ENCODE measurements around the gene LYRM4. TPM values are rescaled to one million over a fixed set of nuclear protein-coding genes. Genes with fewer than 3 reads are reported as not detected.

The LYRM4 gene
- total RNA-seq, 1 experiment from 2014 or later: 52.8 TPM

DNA sequence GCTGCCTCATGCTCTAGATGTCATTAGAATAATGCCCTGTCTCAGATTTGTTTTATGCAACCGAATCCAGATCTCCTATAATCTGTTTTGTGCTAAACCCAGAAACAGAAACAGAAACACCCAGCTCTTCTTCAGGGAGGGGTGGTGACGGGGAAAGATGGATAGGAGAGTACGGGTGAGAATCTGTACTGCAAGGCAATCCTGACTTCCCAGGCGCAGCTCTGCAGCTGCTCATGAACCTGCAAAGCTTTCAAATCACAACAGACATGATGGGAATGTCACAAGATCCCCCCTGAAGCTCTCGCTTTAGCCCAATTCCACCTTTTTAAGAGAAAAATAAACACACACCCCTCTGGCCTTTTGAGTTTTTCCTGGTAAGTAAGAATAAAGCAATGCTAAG lies 104.1 kb downstream of the LYRM4 start:
- POLR2A ChIA-PET: no interaction called here

DNA sequence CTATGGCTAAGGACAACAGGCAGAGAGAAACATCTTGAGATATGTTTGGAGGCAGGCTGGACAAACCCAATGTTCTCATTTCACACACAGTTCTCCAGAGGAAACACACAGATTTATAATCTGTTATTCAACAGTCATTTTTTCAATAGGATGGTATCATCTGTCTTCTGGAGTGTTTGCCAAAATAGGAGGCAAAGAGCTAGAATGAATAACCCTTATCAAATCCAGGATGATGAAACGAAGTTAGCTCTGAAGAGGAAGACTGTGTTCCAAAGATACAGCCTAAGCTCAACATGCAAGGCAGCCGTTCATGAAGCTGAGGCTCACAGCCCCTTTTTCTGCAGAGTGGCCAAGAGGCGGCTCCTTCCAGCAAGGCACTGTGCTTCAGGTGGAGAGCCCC lies 104.8 kb downstream of the LYRM4 start:
- H3K36me3 Mint-ChIP-seq (ENCODE audit: insufficient read depth, unreplicated experiment): no peaks in the 10 kb centered on the region

More for the DNA sequence above, 104.1 kb downstream of the LYRM4 start:
- no peak for DNase-seq
- Histone ChIP-seq H3K36me3 (ENCODE audit: control insufficient read depth, insufficient read depth, low read length) (no peaks in the 10 kb centered on the region), H3K9me3 (no peaks in the 10 kb centered on the region), H3K4me3 (ENCODE audit: low read depth, low read length) (no peak overlapping the region), H3K27me3 (replicated peaks; ENCODE audit: control insufficient read depth, insufficient read depth, low read length) (no peaks in the 10 kb centered on the region; the same call in 1 of the 2 replicates), H3K4me1 (no peaks in the 10 kb centered on the region)
- Mint-ChIP-seq H3K4me1 (ENCODE audit: low read depth, unreplicated experiment) (peaks cover 12% of the 10 kb centered on the region), H3K36me3 (ENCODE audit: insufficient read depth, unreplicated experiment) (no peaks in the 10 kb centered on the region), H3K4me3 (ENCODE audit: unreplicated experiment) (no peak overlapping the region), H3K27me3 (ENCODE audit: insufficient read depth, unreplicated experiment) (no peaks in the 10 kb centered on the region), H3K9me3 (ENCODE audit: unreplicated experiment) (no peaks in the 10 kb centered on the region), H3K27ac (ENCODE audit: unreplicated experiment) (no peak overlapping the region)
- intact Hi-C loops (cut with micrococcal nuclease; ENCODE audit: unreplicated experiment): no loop called here
- CTCF ChIA-PET: interaction anchor here (0.6 kb wide), 1 partner anchor 339 kb away, joined by 3 read pairs; no protein-coding TSS in a partner anchor
- BruUV-seq (replicated peaks): no TSS peak
- TF ChIP-seq, protein P1, sequence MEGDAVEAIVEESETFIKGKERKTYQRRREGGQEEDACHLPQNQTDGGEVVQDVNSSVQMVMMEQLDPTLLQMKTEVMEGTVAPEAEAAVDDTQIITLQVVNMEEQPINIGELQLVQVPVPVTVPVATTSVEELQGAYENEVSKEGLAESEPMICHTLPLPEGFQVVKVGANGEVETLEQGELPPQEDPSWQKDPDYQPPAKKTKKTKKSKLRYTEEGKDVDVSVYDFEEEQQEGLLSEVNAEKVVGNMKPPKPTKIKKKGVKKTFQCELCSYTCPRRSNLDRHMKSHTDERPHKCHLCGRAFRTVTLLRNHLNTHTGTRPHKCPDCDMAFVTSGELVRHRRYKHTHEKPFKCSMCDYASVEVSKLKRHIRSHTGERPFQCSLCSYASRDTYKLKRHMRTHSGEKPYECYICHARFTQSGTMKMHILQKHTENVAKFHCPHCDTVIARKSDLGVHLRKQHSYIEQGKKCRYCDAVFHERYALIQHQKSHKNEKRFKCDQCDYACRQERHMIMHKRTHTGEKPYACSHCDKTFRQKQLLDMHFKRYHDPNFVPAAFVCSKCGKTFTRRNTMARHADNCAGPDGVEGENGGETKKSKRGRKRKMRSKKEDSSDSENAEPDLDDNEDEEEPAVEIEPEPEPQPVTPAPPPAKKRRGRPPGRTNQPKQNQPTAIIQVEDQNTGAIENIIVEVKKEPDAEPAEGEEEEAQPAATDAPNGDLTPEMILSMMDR (IDR thresholded peaks at IDR 0.05; ENCODE audit: insufficient read depth in 1 of 2, low read depth in 1 of 2, low read length in 1 of 2, severe bottlenecking in 1 of 2, unreplicated experiment in 1 of 2): no peak

DNA sequence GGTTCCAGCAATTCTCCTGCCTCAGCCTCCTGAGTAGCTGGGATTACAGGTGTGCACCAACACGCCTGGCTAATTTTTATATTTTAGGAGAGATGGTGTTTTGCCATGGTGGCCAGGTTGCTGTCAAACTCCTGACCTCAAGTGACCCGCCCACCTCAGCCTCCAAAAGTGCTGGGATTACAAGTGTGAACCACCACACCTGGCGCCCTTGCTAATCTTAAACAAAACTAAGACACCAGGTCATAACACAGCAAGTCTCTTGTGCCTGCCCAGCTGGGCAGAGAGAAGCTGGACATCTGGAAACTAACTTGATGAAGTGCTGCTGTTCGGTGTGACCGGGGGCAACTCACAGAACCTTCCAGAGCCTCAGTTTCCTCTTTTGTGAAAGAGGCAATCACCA lies 107.6 kb downstream of the LYRM4 start:
- POLR2A ChIA-PET: no interaction called here

More for the DNA sequence above, 104.8 kb downstream of the LYRM4 start:
- DNase-seq: no peak
- POLR2A ChIA-PET: no interaction called here
- Mint-ChIP-seq H3K4me3 (ENCODE audit: unreplicated experiment) (no peak overlapping the region), H3K27ac (ENCODE audit: unreplicated experiment) (no peak overlapping the region), H3K27me3 (ENCODE audit: insufficient read depth, unreplicated experiment) (no peaks in the 10 kb centered on the region), H3K9me3 (ENCODE audit: unreplicated experiment) (no peaks in the 10 kb centered on the region), H3K4me1 (ENCODE audit: low read depth, unreplicated experiment) (peaks cover 12% of the 10 kb centered on the region)
- H3K4me3 ChIP-seq (ENCODE audit: low read depth, low read length): no peak overlapping the region
- intact Hi-C loops (cut with micrococcal nuclease; ENCODE audit: unreplicated experiment): no loop called here
- no TSS peak for BruUV-seq (replicated peaks)
- H3K4me1 ChIP-seq: no peaks in the 10 kb centered on the region
- no peaks in the 10 kb centered on the region; the same call in 1 of the 2 replicates for H3K27me3 ChIP-seq (replicated peaks; ENCODE audit: control insufficient read depth, insufficient read depth, low read length)
- H3K36me3 ChIP-seq (ENCODE audit: control insufficient read depth, insufficient read depth, low read length): no peaks in the 10 kb centered on the region
- no peaks in the 10 kb centered on the region for H3K9me3 ChIP-seq
- CTCF ChIA-PET: no interaction called here
- TF ChIP-seq, protein P1 (IDR thresholded peaks at IDR 0.05; ENCODE audit: insufficient read depth in 1 of 2, low read depth in 1 of 2, low read length in 1 of 2, severe bottlenecking in 1 of 2, unreplicated experiment in 1 of 2): no peak

More for the DNA sequence above, 107.6 kb downstream of the LYRM4 start:
- Histone ChIP-seq H3K36me3 (ENCODE audit: control insufficient read depth, insufficient read depth, low read length) (no peaks in the 10 kb centered on the region), H3K4me3 (ENCODE audit: low read depth, low read length) (no peak overlapping the region), H3K27me3 (replicated peaks; ENCODE audit: control insufficient read depth, insufficient read depth, low read length) (no peaks in the 10 kb centered on the region), H3K4me1 (no peaks in the 10 kb centered on the region), H3K9me3 (no peaks in the 10 kb centered on the region)
- intact Hi-C loops (cut with micrococcal nuclease; ENCODE audit: unreplicated experiment): no loop called here
- H3K9me3 Mint-ChIP-seq (ENCODE audit: unreplicated experiment): no peaks in the 10 kb centered on the region
- no peak overlapping the region for H3K4me3 Mint-ChIP-seq (ENCODE audit: unreplicated experiment)
- H3K36me3 Mint-ChIP-seq (ENCODE audit: insufficient read depth, unreplicated experiment): no peaks in the 10 kb centered on the region
- H3K27me3 Mint-ChIP-seq (ENCODE audit: insufficient read depth, unreplicated experiment): no peaks in the 10 kb centered on the region
- CTCF ChIA-PET: no interaction called here
- no peak overlapping the region for H3K27ac Mint-ChIP-seq (ENCODE audit: unreplicated experiment)
- no TSS peak for BruUV-seq (replicated peaks)
- DNase-seq: no peak
- TF ChIP-seq, protein P1 (IDR thresholded peaks at IDR 0.05; ENCODE audit: insufficient read depth in 1 of 2, low read depth in 1 of 2, low read length in 1 of 2, severe bottlenecking in 1 of 2, unreplicated experiment in 1 of 2): no peak
- H3K4me1 Mint-ChIP-seq (ENCODE audit: low read depth, unreplicated experiment): no peaks in the 10 kb centered on the region

Data from Caco-2 (cell line).